SHP77 (cell line): Measurements from ENCODE around the gene RBM15.

Experiments used
- DNase-seq, 2 experiments: peaks; one replicate each; lab custom pipeline; 2025; lab: John Stamatoyannopoulos, UW

RBM15 gene

GRCh38 chr1:110355321-110355720, 16.1 kb downstream of the RBM15 start:
- no peak for DNase-seq

- peak; percentile 34 for DNase-seq
Measured at GRCh38 chr1:110356379-110356778, 17.2 kb downstream of the RBM15 start.

- no peak for DNase-seq
Measured at GRCh38 chr1:110360431-110360830, 21.3 kb downstream of the RBM15 start.

- DNase-seq = no peak
Measured at GRCh38 chr1:110361856-110362255, 22.7 kb downstream of the RBM15 start.

GRCh38 chr1:110364221-110364620, 25.0 kb downstream of the RBM15 start:
- DNase-seq = no peak

GRCh38 chr1:110370827-110371226, 31.6 kb downstream of the RBM15 start:
- DNase-seq = no peak

- no peak for DNase-seq
Measured at GRCh38 chr1:110375490-110375889, 36.3 kb downstream of the RBM15 start.

- no peak for DNase-seq
Measured at GRCh38 chr1:110380672-110381283, 41.6 kb downstream of the RBM15 start.

- DNase-seq = no peak
Measured at GRCh38 chr1:110383251-110383990, 44.2 kb downstream of the RBM15 start.

- DNase-seq = no peak
Measured at GRCh38 chr1:110384581-110385321, 45.6 kb downstream of the RBM15 start.

- no peak for DNase-seq
Measured at GRCh38 chr1:110385369-110385768, 46.2 kb downstream of the RBM15 start.

- no peak for DNase-seq
Measured at GRCh38 chr1:110387048-110387754, 48.0 kb downstream of the RBM15 start.

GRCh38 chr1:110390096-110390495, 50.9 kb downstream of the RBM15 start:
- DNase-seq = no peak

- DNase-seq = no peak
Measured at GRCh38 chr1:110390692-110391245, 51.6 kb downstream of the RBM15 start, which contains the start of gene SLC16A4. TSS of gene SLC16A4 (minus strand) at chr1:110391026. CDS start at chr1:110389323, 1,703 bp downstream.

- DNase-seq = no peak
Measured at GRCh38 chr1:110393286-110393685, 54.1 kb downstream of the RBM15 start.

GRCh38 chr1:110393691-110394492, 54.7 kb downstream of the RBM15 start:
- no peak for DNase-seq

- no peak for DNase-seq
Measured at GRCh38 chr1:110394493-110394820, 55.3 kb downstream of the RBM15 start.
